Prostate gland (tissue), 2 donors: ENCODE measurements around the gene GAB1.

ENCODE experiments used
- POLR2A ChIP-seq: fragments of 450-650 bp; IDR thresholded peaks from one replicate; pipeline ENCODE4 v1.6.1; 2016; ENCODE audit warnings: antibody characterized with exemption, mild to moderate bottlenecking
- POLR2AphosphoS5 ChIP-seq: sonication (generic); formaldehyde crosslinking; IDR thresholded peaks from one replicate; pipeline ENCODE4 v1.6.1; 2017; ENCODE audit warnings: antibody characterized with exemption
- TF ChIP-seq, protein P1 (sequence below), 4 experiments: fragments of 200-600 bp in 2 of 4; fragments of 450-650 bp in 2 of 4; sonication (generic) in 2 of 4; IDR thresholded peaks; 1 replicate in 3 of 4; 2 replicates in 1 of 4; pipeline ENCODE4 v1.5.1; 2016 to 2019; ENCODE audit warnings: antibody characterized with exemption in 4 of 4, mild to moderate bottlenecking in 2 of 4, moderate library complexity in 2 of 4

- no peak for TF ChIP-seq POLR2AphosphoS5
- TF ChIP-seq, protein P1, sequence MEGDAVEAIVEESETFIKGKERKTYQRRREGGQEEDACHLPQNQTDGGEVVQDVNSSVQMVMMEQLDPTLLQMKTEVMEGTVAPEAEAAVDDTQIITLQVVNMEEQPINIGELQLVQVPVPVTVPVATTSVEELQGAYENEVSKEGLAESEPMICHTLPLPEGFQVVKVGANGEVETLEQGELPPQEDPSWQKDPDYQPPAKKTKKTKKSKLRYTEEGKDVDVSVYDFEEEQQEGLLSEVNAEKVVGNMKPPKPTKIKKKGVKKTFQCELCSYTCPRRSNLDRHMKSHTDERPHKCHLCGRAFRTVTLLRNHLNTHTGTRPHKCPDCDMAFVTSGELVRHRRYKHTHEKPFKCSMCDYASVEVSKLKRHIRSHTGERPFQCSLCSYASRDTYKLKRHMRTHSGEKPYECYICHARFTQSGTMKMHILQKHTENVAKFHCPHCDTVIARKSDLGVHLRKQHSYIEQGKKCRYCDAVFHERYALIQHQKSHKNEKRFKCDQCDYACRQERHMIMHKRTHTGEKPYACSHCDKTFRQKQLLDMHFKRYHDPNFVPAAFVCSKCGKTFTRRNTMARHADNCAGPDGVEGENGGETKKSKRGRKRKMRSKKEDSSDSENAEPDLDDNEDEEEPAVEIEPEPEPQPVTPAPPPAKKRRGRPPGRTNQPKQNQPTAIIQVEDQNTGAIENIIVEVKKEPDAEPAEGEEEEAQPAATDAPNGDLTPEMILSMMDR (IDR thresholded peaks at IDR 0.05), result no peak
- TF ChIP-seq POLR2A, result no peak
Measured at GRCh38 chr4:143517764-143518163, 181.1 kb downstream of the GAB1 start.
